OCI-LY1 (cell line): ENCODE data around the gene ARIH1.

ENCODE experiments used
- EZH2 ChIP-seq: fragments of 200-600 bp; sonication (generic), shearing (Covaris generic); IDR thresholded peaks from 2 replicates; pipeline ENCODE4 v1.8.0; 2017; ENCODE audit warnings: borderline replicate concordance, mixed run types, mild to moderate bottlenecking, antibody characterized with exemption, low read length, moderate library complexity, mixed read lengths
- TF ChIP-seq, protein P1 (sequence below): fragments of 200-600 bp; sonication (generic), shearing (Covaris generic); IDR thresholded peaks from 2 replicates; pipeline ENCODE4 v1.5.1; 2017; ENCODE audit warnings: mild to moderate bottlenecking, antibody characterized with exemption, low read length, moderate library complexity, mixed read lengths

GRCh38 chr15:72614810-72615532 lies 140.8 kb downstream of the ARIH1 start:
- TF ChIP-seq, protein P1, sequence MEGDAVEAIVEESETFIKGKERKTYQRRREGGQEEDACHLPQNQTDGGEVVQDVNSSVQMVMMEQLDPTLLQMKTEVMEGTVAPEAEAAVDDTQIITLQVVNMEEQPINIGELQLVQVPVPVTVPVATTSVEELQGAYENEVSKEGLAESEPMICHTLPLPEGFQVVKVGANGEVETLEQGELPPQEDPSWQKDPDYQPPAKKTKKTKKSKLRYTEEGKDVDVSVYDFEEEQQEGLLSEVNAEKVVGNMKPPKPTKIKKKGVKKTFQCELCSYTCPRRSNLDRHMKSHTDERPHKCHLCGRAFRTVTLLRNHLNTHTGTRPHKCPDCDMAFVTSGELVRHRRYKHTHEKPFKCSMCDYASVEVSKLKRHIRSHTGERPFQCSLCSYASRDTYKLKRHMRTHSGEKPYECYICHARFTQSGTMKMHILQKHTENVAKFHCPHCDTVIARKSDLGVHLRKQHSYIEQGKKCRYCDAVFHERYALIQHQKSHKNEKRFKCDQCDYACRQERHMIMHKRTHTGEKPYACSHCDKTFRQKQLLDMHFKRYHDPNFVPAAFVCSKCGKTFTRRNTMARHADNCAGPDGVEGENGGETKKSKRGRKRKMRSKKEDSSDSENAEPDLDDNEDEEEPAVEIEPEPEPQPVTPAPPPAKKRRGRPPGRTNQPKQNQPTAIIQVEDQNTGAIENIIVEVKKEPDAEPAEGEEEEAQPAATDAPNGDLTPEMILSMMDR = no peak
- no peak for TF ChIP-seq EZH2
